Activated T-cell treated with anti-CD3 and anti-CD28 coated beads for 24 hours (primary cell): Measurements from ENCODE around the gene DRP2.
A peak's percentile ranks its signal among the peaks of the same experiment; 100 is the strongest.
"Not testable (repeated sequence)": the region's sequence is repeated elsewhere in the genome, so short reads cannot be mapped to it uniquely, and the experiment has no call there.

ENCODE experiments used
- DNase-seq: peaks from one replicate; pipeline ENCODE4 v3.0.0-alpha.2; 2020; ENCODE audit warnings: low read depth

DRP2 gene

GRCh38 chrX:101232316-101232715 lies 12.7 kb downstream of the DRP2 start:
- no peak for DNase-seq

- DNase-seq = no peak
Observed at GRCh38 chrX:101237041-101237440, 17.5 kb downstream of the DRP2 start.

GRCh38 chrX:101241531-101241930 lies 21.9 kb downstream of the DRP2 start:
- no peak for DNase-seq

GRCh38 chrX:101252634-101253033 lies 33.0 kb downstream of the DRP2 start:
- DNase-seq = no peak

GRCh38 chrX:101257448-101258258 lies 38.1 kb downstream of the DRP2 start:
- no peak for DNase-seq

DNA sequence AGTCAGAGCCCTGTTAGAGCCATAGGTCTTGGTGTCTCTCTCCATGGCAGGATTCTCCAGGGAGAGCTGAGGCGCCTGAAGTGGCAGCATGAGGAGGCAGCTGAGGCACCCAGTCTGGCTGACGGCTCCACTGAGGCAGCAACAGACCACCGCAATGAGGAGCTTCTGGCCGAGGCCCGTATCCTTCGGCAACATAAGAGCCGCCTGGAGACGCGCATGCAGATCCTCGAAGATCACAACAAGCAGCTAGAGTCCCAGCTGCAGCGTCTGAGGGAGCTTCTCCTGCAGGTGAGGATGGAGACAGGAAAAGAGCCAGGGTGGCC lies 38.6 kb downstream of the DRP2 start:
- no peak for DNase-seq

- DNase-seq = no peak
Observed at GRCh38 chrX:101260435-101260834, 40.8 kb downstream of the DRP2 start.

DNA sequence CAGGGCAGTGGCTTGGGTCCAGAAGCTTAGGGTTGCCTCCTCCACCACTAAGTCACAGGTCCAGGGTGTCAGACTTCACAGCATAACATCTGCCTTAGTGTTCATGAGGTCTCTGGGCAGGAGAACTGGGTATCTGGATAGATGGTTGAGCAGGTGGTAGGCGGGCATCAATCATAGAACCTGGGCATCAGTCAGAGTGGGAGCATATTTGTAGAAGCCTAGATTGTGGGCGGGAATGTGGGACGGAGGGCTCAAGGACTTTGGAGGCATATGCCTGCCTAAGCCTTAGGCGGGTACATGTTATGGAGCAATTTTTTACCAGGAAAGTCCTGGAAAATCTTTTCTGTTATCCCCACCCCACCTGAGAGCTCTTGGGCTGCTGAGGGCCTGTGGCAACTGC lies 43.0 kb downstream of the DRP2 start:
- no peak for DNase-seq

DNA sequence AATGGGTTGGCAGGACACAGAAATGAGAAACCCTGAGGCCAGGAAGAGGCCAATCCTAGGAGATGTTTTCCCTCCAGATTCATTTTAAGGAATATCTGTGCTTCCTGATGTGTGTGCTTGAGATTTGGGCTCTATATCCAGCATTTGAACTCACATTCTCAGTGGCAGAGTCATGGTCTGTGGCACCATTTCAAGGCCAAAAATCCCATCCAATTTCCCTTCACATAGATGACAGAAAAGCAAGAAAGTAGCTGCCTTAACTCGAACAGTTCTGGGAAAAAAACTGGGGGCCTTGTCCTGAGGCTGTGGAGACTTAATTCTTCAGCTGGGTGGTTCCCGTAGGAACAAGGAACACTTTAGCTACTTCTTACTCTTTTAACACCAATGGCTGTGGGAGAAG lies 44.2 kb downstream of the DRP2 start:
- DNase-seq = no peak

- no peak for DNase-seq
Observed at GRCh38 chrX:101265869-101266428, 46.4 kb downstream of the DRP2 start.

- DNase-seq = no peak
Observed at GRCh38 chrX:101274198-101274597, 54.6 kb downstream of the DRP2 start.

- DNase-seq = no peak
Observed at GRCh38 chrX:101276238-101276637, 56.7 kb downstream of the DRP2 start.

DNA sequence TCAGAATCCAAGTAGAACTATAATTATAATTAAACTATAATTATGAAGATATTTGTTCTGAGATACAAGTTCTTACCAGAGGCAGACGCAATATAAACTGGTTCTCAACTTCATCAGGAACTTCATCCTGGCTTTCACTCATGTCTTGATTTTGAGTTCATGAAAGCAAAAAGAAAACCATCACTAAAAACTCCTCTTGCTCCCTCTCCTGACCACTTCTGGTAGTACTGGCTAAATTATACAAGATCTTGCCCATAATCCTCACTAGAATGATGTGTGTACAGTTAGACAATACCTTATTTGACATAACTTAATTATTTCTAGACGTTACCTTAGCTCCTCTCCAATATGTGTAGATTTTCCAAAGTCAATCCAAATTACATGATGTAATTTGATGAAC lies 67.8 kb downstream of the DRP2 start:
- peak; percentile 1 for DNase-seq

- no peak for DNase-seq
Observed at GRCh38 chrX:101290957-101291603, 71.5 kb downstream of the DRP2 start, which contains the start of gene TAF7L. Gene TAF7L (minus strand): TSS chrX:101291334. CDS start chrX:101287543, 3,791 bp downstream.

DNA sequence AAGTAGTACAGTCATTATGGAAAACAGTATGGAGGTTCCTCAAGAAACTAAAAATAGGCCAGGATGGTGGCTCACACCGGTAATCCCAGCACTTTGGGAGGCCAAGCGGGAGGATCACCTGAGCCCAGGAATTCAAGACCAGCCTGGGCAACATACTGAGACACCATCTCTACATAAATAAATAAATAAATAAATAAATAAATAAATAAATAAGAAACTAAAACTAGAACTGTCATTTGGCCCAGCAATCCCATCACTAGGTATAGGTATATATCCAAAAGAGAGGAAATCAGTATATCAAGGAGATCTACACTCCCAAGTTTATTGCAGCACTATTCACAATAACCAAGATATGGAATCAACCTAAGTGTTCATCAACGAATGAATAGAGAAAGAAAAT lies 76.0 kb downstream of the DRP2 start:
- not testable (repeated sequence) for DNase-seq

DNA sequence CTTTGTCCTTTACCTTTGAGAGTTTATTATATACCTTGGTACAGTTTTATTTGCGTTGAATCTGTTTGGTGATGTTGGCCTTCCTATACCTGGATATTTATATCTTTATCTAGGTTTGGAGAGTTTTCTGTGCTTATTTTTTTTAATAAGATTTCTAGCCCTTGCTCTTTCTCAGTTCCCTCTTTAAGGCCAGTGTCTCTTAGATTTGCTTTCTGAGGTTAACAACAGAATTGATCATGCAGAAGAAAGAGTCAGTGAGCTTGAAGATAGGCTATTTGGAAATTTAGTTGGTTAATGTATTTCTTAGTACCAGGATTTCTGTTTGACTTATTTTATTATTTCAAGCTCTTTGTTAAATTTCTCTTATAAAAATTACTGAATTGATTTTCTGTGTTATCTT lies 84.2 kb downstream of the DRP2 start:
- no peak for DNase-seq
